Keratinocyte (primary cell): ENCODE measurements around the gene KLRF1. TPM values are rescaled to one million over a fixed set of nuclear protein-coding genes. Genes with fewer than 3 reads are reported as not detected.

Experiments
- DNase-seq: peaks from one replicate; pipeline ENCODE4 v3.0.0-alpha.2; 2011; ENCODE audit warnings: low read depth, missing footprints, low spot score
- FAIRE-seq: peaks from 2 replicates; lab custom pipeline; 2011; peaks lifted over from hg19 to GRCh38; lab: Jason Lieb, UNC
- H2AFZ ChIP-seq: 2 replicates; pipeline ENCODE4 v1.6.0; 2012; ENCODE audit warnings: low read length, control low read depth, inconsistent platforms; ENCODE audit not compliant: control insufficient read depth
- H3K27ac ChIP-seq: 2 replicates; pipeline ENCODE4 v1.5.1; 2011; ENCODE audit warnings: low read length; ENCODE audit not compliant: control insufficient read depth, insufficient read depth
- H3K27me3 ChIP-seq: 3 replicates; pipeline ENCODE4 v1.6.0; 2011; ENCODE audit warnings: low read length; ENCODE audit not compliant: control insufficient read depth, insufficient read depth; ENCODE audit errors: extremely low read depth
- H3K36me3 ChIP-seq, 2 experiments: 2 replicates in 1 of 2; 3 replicates in 1 of 2; pipeline ENCODE4 v1.5.1; 2011; ENCODE audit warnings: low read length in 2 of 2, mild to moderate bottlenecking in 1 of 2; ENCODE audit not compliant: control insufficient read depth in 2 of 2, insufficient read depth in 2 of 2; ENCODE audit errors: extremely low read depth in 1 of 2
- H3K4me1 ChIP-seq: 3 replicates; pipeline ENCODE4 v1.5.1; 2011; ENCODE audit warnings: low read length; ENCODE audit not compliant: control insufficient read depth, insufficient read depth; ENCODE audit errors: extremely low read depth
- H3K4me2 ChIP-seq: 3 replicates; pipeline ENCODE4 v1.6.0; 2011; ENCODE audit warnings: low read depth, low read length; ENCODE audit not compliant: control insufficient read depth, insufficient read depth; ENCODE audit errors: extremely low read depth
- H3K4me3 ChIP-seq, 3 experiments: fragments of 200-600 bp in 1 of 3; sonication (generic) in 1 of 3; 2 replicates in 2 of 3; 3 replicates in 1 of 3; pipeline ENCODE4 v1.5.1; 2011 to 2016; ENCODE audit warnings: low read length in 3 of 3, mild to moderate bottlenecking in 3 of 3, control low read depth in 2 of 3, inconsistent platforms in 1 of 3, low read depth in 1 of 3, mixed read lengths in 1 of 3, mixed run types in 1 of 3, moderate library complexity in 1 of 3; ENCODE audit not compliant: control insufficient read depth in 2 of 3, insufficient read depth in 2 of 3; ENCODE audit errors: extremely low read depth in 1 of 3
- H3K79me2 ChIP-seq: 2 replicates; pipeline ENCODE4 v1.6.0; 2012; ENCODE audit warnings: low read length; ENCODE audit not compliant: control insufficient read depth, insufficient read depth
- H3K9ac ChIP-seq: 3 replicates; pipeline ENCODE4 v1.6.0; 2011; ENCODE audit warnings: low read length; ENCODE audit not compliant: control insufficient read depth, insufficient read depth; ENCODE audit errors: extremely low read depth
- H3K9me1 ChIP-seq: 3 replicates; pipeline ENCODE4 v1.6.0; 2011; ENCODE audit warnings: low read length; ENCODE audit not compliant: control insufficient read depth, insufficient read depth; ENCODE audit errors: extremely low read depth
- H3K9me3 ChIP-seq: 2 replicates; pipeline ENCODE4 v1.5.1; 2012; ENCODE audit warnings: low read depth, low read length; ENCODE audit not compliant: control insufficient read depth
- H4K20me1 ChIP-seq: 3 replicates; pipeline ENCODE4 v1.6.0; 2011; ENCODE audit warnings: low read length; ENCODE audit not compliant: control insufficient read depth, insufficient read depth; ENCODE audit errors: extremely low read depth
- EZH2 ChIP-seq: IDR thresholded peaks from one replicate; pipeline ENCODE4 v1.6.1; 2012; ENCODE audit warnings: inconsistent platforms, mild to moderate bottlenecking, low read length, moderate library complexity
- dilution Hi-C: fragments of 300-500 bp; cut with MboI; formaldehyde crosslinking; loops from one replicate; pipeline ENCODE4 v1.7.0; 2020; ENCODE audit warnings: low sequenced_read_pairs; ENCODE audit not compliant: extremely low pct_ligation_motif_present
- polyA plus RNA-seq, 5 experiments: library from polyadenylated mRNA; depleted of rRNA in 3 of 5; stranded (reverse) in 3 of 5; stranded (forward) in 1 of 5; unstranded in 1 of 5; fragments of >200 nt; gene quantifications; 1 replicate in 1 of 5; 2 replicates in 3 of 5; 3 replicates in 1 of 5; pipeline versions ENCODE4 v1.2.1 to v1.2.3, GENCODE V29; 2011 to 2012; ENCODE audit warnings: missing spikeins in 2 of 5, low read depth in 1 of 5, low replicate concordance in 1 of 5
- TF ChIP-seq, protein P1 (sequence below), 3 experiments: IDR thresholded peaks in 1 of 3; conservative IDR thresholded peaks in 1 of 3; optimal IDR thresholded peaks in 1 of 3; 2 replicates in 2 of 3; 3 replicates in 1 of 3; pipeline versions ENCODE3 to v1.5.1; 2011; ENCODE audit warnings: low read length in 3 of 3, mild to moderate bottlenecking in 3 of 3, moderate library complexity in 2 of 3, control low read depth in 1 of 3, inconsistent platforms in 1 of 3; ENCODE audit not compliant: insufficient read depth in 2 of 3; ENCODE audit errors: extremely low read depth in 1 of 3

The KLRF1 gene
- polyA plus RNA-seq, 1 donor (not counting 4 experiments of a cell fraction or from before 2014, with no cell fraction given) = 0.12 TPM

DNA sequence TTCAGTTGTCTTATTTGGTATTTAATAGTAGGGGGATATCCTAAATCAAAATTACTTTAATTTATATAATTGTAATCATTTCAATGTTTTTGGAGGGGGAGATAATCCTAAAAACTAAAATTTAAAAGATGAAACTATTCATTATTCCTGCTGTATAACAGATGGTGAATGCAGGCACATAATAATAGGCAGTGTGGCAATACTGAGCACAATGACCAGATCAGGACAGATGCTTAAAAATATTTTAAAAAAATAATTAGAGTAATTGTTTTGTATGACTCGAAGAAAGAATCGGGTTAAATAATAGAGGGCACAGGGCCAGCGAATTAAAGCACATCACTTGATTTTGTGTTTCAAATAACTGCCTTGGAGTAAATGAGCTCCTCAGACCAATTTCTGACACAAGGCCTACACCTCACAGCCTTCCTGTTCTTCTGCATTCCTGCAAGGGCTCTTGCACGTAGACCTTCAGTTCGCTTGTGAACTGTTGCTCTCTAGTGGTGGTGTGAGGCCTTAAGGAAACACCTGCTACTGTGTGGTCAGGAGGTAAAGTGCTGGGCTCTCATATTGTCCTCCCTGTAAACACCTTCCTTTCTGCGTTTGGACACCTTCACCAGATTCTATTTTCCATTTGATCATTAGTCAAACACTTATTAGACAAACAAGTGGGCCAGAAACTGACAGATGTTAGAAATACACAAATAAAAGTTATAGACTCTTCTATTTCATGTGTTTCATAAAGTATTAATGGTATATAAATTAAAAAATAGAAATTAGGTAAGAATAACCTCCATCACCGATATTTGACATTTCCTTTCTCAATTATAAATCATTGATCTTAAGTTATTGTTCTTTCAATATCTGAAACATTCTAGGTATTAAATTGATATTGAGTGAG, 29.3 kb upstream of the KLRF1 start:
- TF ChIP-seq, protein P1, sequence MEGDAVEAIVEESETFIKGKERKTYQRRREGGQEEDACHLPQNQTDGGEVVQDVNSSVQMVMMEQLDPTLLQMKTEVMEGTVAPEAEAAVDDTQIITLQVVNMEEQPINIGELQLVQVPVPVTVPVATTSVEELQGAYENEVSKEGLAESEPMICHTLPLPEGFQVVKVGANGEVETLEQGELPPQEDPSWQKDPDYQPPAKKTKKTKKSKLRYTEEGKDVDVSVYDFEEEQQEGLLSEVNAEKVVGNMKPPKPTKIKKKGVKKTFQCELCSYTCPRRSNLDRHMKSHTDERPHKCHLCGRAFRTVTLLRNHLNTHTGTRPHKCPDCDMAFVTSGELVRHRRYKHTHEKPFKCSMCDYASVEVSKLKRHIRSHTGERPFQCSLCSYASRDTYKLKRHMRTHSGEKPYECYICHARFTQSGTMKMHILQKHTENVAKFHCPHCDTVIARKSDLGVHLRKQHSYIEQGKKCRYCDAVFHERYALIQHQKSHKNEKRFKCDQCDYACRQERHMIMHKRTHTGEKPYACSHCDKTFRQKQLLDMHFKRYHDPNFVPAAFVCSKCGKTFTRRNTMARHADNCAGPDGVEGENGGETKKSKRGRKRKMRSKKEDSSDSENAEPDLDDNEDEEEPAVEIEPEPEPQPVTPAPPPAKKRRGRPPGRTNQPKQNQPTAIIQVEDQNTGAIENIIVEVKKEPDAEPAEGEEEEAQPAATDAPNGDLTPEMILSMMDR (optimal IDR thresholded peaks at IDR 0.05 in 1 of 3, IDR thresholded peaks at IDR 0.05 in 1 of 3, conservative IDR thresholded peaks at IDR 0.05 in 1 of 3; ENCODE audit: extremely low read depth in 1 of 3, insufficient read depth in 2 of 3, low read length in 3 of 3) = peak; percentile 59 to 88 (median 71)
- no peak for TF ChIP-seq EZH2
- H3K9me3 ChIP-seq = no peaks in the 10 kb centered on the region
- no peak overlapping the region for H3K4me3 ChIP-seq
- H3K79me2 ChIP-seq = no peaks in the 10 kb centered on the region
- no peaks in the 10 kb centered on the region for H4K20me1 ChIP-seq
- H3K9ac ChIP-seq = no peak overlapping the region
- no peaks in the 10 kb centered on the region for H3K27me3 ChIP-seq
- dilution Hi-C loops = no loop called here
- H3K27ac ChIP-seq = no peak overlapping the region
- H2AFZ ChIP-seq = no peak overlapping the region
- FAIRE-seq (peak; percentile 84), DNase-seq (peak; percentile 5)
- no peaks in the 10 kb centered on the region for H3K4me1 ChIP-seq
- no peaks in the 10 kb centered on the region for H3K36me3 ChIP-seq
- H3K4me2 ChIP-seq = no peak overlapping the region
- no peaks in the 10 kb centered on the region for H3K9me1 ChIP-seq

DNA sequence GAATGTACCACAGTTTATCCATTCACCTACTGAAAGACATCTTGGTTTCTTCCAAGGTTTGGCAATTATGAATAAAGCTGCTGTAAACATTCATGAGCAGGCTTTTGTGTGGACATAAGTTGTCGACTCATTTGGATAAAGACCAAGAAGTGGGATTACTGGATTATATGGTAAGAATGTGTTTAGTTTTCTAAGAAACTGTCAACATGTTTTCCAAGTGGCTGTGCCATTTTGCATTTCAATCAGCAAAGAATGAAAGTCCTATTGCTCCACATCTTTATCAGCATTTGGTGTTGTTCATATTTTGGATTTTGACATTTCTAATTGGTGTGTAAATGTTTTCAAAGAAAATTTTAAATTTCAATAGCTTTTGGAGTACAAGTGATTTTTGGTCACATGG, 27.3 kb upstream of the KLRF1 start:
- H2AFZ ChIP-seq = no peak overlapping the region
- H3K36me3 ChIP-seq = no peaks in the 10 kb centered on the region
- no peak overlapping the region for H3K4me3 ChIP-seq
- FAIRE-seq (no peak), DNase-seq (no peak)
- no peak overlapping the region for H3K4me2 ChIP-seq
- no peaks in the 10 kb centered on the region for H4K20me1 ChIP-seq
- TF ChIP-seq, protein P1 (optimal IDR thresholded peaks at IDR 0.05 in 1 of 3, IDR thresholded peaks at IDR 0.05 in 1 of 3, conservative IDR thresholded peaks at IDR 0.05 in 1 of 3; ENCODE audit: extremely low read depth in 1 of 3, insufficient read depth in 2 of 3, low read length in 3 of 3) = no peak
- TF ChIP-seq EZH2 = no peak
- H3K9me3 ChIP-seq = no peaks in the 10 kb centered on the region
- no peaks in the 10 kb centered on the region for H3K9me1 ChIP-seq
- dilution Hi-C loops = no loop called here
- no peak overlapping the region for H3K27ac ChIP-seq
- no peaks in the 10 kb centered on the region for H3K4me1 ChIP-seq
- no peaks in the 10 kb centered on the region for H3K27me3 ChIP-seq
- H3K9ac ChIP-seq = no peak overlapping the region
- H3K79me2 ChIP-seq = no peaks in the 10 kb centered on the region
